CD8-positive, alpha-beta memory T cell (primary cell): ENCODE measurements around the gene DZIP1L. TPM values are rescaled to one million over a fixed set of nuclear protein-coding genes. Genes with fewer than 3 reads are reported as not detected.

Experiments
- CTCF ChIA-PET: fragments of 350-600 bp; sonication (Branson Sonifier 250); formaldehyde crosslinking; loops from one replicate; lab custom pipeline; 2021; ENCODE audit warnings: antibody characterized with exemption; lab: Charles Lee
- POLR2A ChIA-PET: fragments of 350-600 bp; sonication (Branson Sonifier 250); formaldehyde crosslinking; loops from one replicate; lab custom pipeline; 2021; ENCODE audit warnings: antibody characterized with exemption; lab: Charles Lee
- DNase-seq, 5 donors: peaks; one replicate each; pipeline versions ENCODE4 v3.0.0 to v3.0.0-alpha.2; 2020 to 2022; ENCODE audit warnings: mixed read lengths in 1 of 5
- H3K27ac ChIP-seq: one replicate; pipeline ENCODE4 v1.7.0; 2013; ENCODE audit warnings: low read depth, mild to moderate bottlenecking, low read length, moderate library complexity
- H3K27me3 ChIP-seq: 2 replicates; pipeline ENCODE4 v1.7.0; 2013; ENCODE audit warnings: low read length, mild to moderate bottlenecking; ENCODE audit not compliant: insufficient read depth, poor library complexity, severe bottlenecking
- H3K36me3 ChIP-seq: 2 replicates; pipeline ENCODE4 v1.7.0; 2013; ENCODE audit warnings: mild to moderate bottlenecking, low read length, moderate library complexity; ENCODE audit not compliant: insufficient read depth
- H3K4me1 ChIP-seq: 2 replicates; pipeline ENCODE4 v1.7.0; 2013; ENCODE audit warnings: mild to moderate bottlenecking, low read length, moderate library complexity; ENCODE audit not compliant: insufficient read depth
- H3K4me3 ChIP-seq: 2 replicates; pipeline ENCODE4 v1.7.0; 2013; ENCODE audit warnings: mild to moderate bottlenecking, low read length
- H3K9me3 ChIP-seq: 2 replicates; pipeline ENCODE4 v1.7.0; 2013; ENCODE audit warnings: mild to moderate bottlenecking, low read length
- H3K27ac Mint-ChIP-seq, 8 donors: one replicate each; pipeline ENCODE4 v1.8.0; 2020 to 2021; ENCODE audit warnings: mixed read lengths in 8 of 8, mild to moderate bottlenecking in 6 of 8, inconsistent platforms in 3 of 8, moderate library complexity in 3 of 8
- H3K27me3 Mint-ChIP-seq, 2 donors: one replicate each; pipeline ENCODE4 v1.8.0; 2020 to 2021; ENCODE audit warnings: mixed read lengths in 2 of 2, mild to moderate bottlenecking in 1 of 2, moderate library complexity in 1 of 2
- H3K36me3 Mint-ChIP-seq, 3 donors: one replicate each; pipeline ENCODE4 v1.8.0; 2020 to 2021; ENCODE audit warnings: mixed read lengths in 3 of 3, inconsistent platforms in 1 of 3, mild to moderate bottlenecking in 1 of 3
- H3K4me1 Mint-ChIP-seq, 3 donors: one replicate each; pipeline ENCODE4 v1.8.0; 2020 to 2021; ENCODE audit warnings: mixed read lengths in 3 of 3, inconsistent platforms in 1 of 3, mild to moderate bottlenecking in 1 of 3
- H3K4me3 Mint-ChIP-seq, 7 donors: one replicate each; pipeline ENCODE4 v1.8.0; 2020 to 2021; ENCODE audit warnings: mixed read lengths in 7 of 7, mild to moderate bottlenecking in 6 of 7, moderate library complexity in 4 of 7, inconsistent platforms in 2 of 7
- H3K9me3 Mint-ChIP-seq, 5 donors: one replicate each; pipeline ENCODE4 v1.8.0; 2020 to 2022; ENCODE audit warnings: mixed read lengths in 5 of 5, mild to moderate bottlenecking in 3 of 5, moderate library complexity in 2 of 5, inconsistent platforms in 1 of 5
- polyA plus RNA-seq: library from polyadenylated mRNA; unstranded; fragments of 300-500 nt; fragmentation: Illumina TruSeq; gene quantifications from one replicate; pipeline ENCODE4 v1.2.3, GENCODE V29; 2021
- total RNA-seq, 2 experiments: library from RNA; stranded (reverse); gene quantifications; one replicate each; pipeline ENCODE4 v1.2.3, GENCODE V29; 2021

The DZIP1L gene
- total and polyA plus RNA-seq, 3 experiments from 2014 or later, result 0.20 TPM; not detected in 2

DNA sequence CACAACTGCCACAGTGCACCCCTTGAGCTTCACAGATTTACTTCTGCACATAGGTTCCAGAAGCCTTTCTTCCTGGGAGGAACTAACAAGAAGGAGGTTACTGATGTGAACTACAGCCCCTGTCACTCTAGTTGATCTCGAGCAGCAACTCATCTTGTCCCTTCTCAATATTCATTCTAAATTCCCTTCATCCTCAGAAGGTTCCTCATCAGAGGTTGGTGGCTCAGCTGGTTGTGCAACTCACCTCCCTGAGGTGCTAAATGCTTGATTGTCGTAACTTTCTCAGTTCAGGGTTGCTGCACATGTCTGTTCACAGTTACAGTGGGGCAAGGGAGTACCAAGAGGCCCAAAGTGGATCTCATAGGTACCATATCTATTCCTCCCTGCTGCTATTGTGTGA, 22.5 kb upstream of the DZIP1L start:
- H3K4me1 ChIP-seq, result no peaks in the 10 kb centered on the region
- no peak for DNase-seq
- no peak overlapping the region for H3K4me3 ChIP-seq
- Mint-ChIP-seq H3K4me3 (no peak overlapping the region), H3K9me3 (no peaks in the 10 kb centered on the region), H3K4me1 (no peaks in the 10 kb centered on the region), H3K27me3 (peaks cover 14 to 41% of the 10 kb centered on the region in 2 donors), H3K36me3 (no peaks in the 10 kb centered on the region), H3K27ac (no peak overlapping the region)
- no peak overlapping the region for H3K27ac ChIP-seq
- H3K36me3 ChIP-seq, result no peaks in the 10 kb centered on the region
- H3K9me3 ChIP-seq, result no peaks in the 10 kb centered on the region
- ChIA-PET CTCF (no interaction called here), POLR2A (no interaction called here)
- H3K27me3 ChIP-seq, result no peaks in the 10 kb centered on the region

DNA sequence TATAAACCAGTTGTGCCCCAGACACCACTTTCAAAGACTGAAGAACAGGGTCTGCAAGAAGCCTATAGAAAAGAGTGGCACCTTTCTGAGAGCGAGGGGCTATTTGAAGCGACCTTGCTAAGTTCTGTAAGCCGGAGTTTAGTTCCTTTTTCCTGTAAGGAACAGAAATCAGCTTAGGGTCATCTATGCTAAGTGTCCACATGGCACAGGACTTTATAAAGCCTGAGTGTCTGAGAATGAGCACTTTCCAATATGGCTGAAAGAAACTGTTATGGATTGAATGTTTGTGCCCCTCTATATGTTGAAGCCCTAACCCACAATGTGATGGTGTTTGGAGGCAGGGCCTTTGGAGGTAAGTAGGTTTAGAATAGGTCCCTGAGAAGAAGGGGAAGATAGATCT, 20.8 kb upstream of the DZIP1L start:
- H3K9me3 Mint-ChIP-seq, result no peaks in the 10 kb centered on the region
- no peak overlapping the region for H3K27ac ChIP-seq
- no peaks in the 10 kb centered on the region for H3K4me1 Mint-ChIP-seq
- ChIA-PET CTCF (no interaction called here), POLR2A (no interaction called here)
- no peak for DNase-seq
- no peaks in the 10 kb centered on the region for H3K36me3 ChIP-seq
- H3K4me3 ChIP-seq, result no peak overlapping the region
- no peaks in the 10 kb centered on the region for H3K36me3 Mint-ChIP-seq
- no peaks in the 10 kb centered on the region for H3K4me1 ChIP-seq
- H3K4me3 Mint-ChIP-seq, result no peak overlapping the region
- no peak overlapping the region for H3K27ac Mint-ChIP-seq
- H3K27me3 Mint-ChIP-seq, result peaks cover 10 to 32% of the 10 kb centered on the region in 2 donors
- no peaks in the 10 kb centered on the region for H3K27me3 ChIP-seq
- H3K9me3 ChIP-seq, result no peaks in the 10 kb centered on the region

DNA sequence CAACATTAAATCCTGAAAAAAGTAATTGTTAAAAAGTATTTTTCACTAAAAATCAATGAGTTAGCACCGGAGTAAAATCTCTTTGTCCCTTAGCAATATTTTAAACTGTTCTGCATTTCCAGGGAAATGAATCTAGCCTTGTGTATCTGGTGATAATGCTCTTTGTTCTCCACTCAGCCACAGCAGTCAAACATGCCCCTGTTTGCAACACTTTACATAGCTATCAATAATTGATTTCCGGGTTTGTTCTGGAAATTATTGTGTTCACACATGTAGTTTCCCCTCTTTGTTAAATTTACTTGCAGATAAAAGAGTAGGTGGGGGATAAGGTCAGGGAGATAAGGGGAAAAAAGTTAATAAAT, 20.4 kb upstream of the DZIP1L start:
- H3K36me3 Mint-ChIP-seq, result no peaks in the 10 kb centered on the region
- H3K27me3 ChIP-seq, result no peaks in the 10 kb centered on the region
- no peak overlapping the region for H3K27ac ChIP-seq
- peaks cover 10 to 28% of the 10 kb centered on the region in 2 donors for H3K27me3 Mint-ChIP-seq
- H3K9me3 Mint-ChIP-seq, result no peaks in the 10 kb centered on the region
- DNase-seq, result no peak
- CTCF ChIA-PET, result no interaction called here
- H3K4me1 ChIP-seq, result no peaks in the 10 kb centered on the region
- no peak overlapping the region for H3K27ac Mint-ChIP-seq
- no peak overlapping the region for H3K4me3 ChIP-seq
- POLR2A ChIA-PET, result no interaction called here
- H3K36me3 ChIP-seq, result no peaks in the 10 kb centered on the region
- no peaks in the 10 kb centered on the region for H3K9me3 ChIP-seq
- no peak overlapping the region for H3K4me3 Mint-ChIP-seq
- H3K4me1 Mint-ChIP-seq, result no peaks in the 10 kb centered on the region

GRCh38 chr3:138135146-138135832, 19.9 kb upstream of the DZIP1L start:
- ChIA-PET POLR2A (no interaction called here), CTCF (no interaction called here)
- no peak for DNase-seq
- Histone ChIP-seq H3K4me3 (no peak overlapping the region), H3K36me3 (no peaks in the 10 kb centered on the region), H3K27me3 (no peaks in the 10 kb centered on the region), H3K4me1 (no peaks in the 10 kb centered on the region), H3K9me3 (no peaks in the 10 kb centered on the region), H3K27ac (no peak overlapping the region)
- H3K4me1 Mint-ChIP-seq, result no peaks in the 10 kb centered on the region
- H3K9me3 Mint-ChIP-seq, result no peaks in the 10 kb centered on the region
- no peak overlapping the region for H3K27ac Mint-ChIP-seq
- H3K4me3 Mint-ChIP-seq, result no peak overlapping the region
- H3K27me3 Mint-ChIP-seq, result peaks cover 9 to 24% of the 10 kb centered on the region in 2 donors
- no peaks in the 10 kb centered on the region for H3K36me3 Mint-ChIP-seq

DNA sequence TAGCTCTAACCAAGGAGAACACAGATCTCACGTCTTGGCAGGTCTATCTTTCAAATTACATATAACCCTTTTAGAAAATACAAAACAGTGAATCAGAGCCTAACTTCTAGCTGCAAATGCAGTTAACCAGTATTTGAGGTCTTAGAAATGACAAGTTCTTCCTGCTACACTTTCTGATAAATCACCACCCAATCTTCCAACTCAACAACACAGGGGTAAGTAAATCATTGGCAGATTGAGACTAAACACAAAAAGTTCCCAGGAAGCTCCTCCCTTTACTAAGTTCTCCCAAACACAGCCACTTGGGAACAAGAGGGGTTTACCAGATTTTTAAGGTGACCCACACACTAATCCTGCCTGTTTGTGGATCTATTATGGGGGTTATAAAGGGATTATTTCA, 16.8 kb upstream of the DZIP1L start, which contains the start of gene A4GNT:
TSS of gene A4GNT (minus strand) at position 152 of the 400 bp plus-strand sequence. CDS start 1,134 bp downstream, outside the sequence.
- H3K9me3 Mint-ChIP-seq, result no peaks in the 10 kb centered on the region
- CTCF ChIA-PET, result no interaction called here

DNA sequence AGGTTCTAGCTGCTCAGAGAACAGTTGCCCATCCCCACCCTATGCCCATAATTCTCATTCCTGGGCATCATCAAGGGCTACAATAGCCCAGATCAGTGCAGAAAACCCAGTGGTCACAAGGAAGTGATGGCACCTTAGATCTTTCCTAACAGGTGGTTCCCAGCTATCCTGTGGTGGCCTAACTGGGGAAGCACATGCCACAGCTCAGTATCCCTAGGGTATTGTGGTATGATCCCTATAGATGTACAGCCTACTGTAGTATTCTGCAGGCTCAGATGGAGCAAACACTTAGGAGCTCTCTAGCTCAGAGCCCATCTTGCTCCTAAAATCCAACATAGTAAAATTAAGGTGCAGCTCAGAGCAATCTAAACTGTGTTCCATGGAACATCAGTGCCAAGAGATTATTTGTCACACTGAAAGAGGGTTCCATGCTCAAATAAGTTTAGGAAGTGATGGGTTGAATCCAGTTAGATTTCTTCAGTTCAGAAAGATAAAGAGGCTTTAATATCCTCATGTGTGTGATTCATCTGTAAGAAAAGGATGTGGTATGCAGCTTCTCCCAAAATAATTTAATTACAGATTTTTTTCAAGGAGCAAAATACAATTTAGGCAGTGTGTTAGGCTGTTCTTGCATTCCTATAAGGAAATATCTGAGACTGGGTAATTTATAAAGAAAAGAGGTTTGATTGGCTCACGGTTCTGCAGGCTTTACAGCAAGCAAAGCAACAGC, 12.4 kb upstream of the DZIP1L start:
- Histone ChIP-seq H3K9me3 (no peaks in the 10 kb centered on the region), H3K36me3 (no peaks in the 10 kb centered on the region), H3K4me3 (no peak overlapping the region), H3K4me1 (no peaks in the 10 kb centered on the region), H3K27me3 (no peaks in the 10 kb centered on the region), H3K27ac (no peak overlapping the region)
- ChIA-PET CTCF (no interaction called here), POLR2A (no interaction called here)
- Mint-ChIP-seq H3K9me3 (no peaks in the 10 kb centered on the region), H3K27ac (no peak overlapping the region), H3K36me3 (no peaks in the 10 kb centered on the region), H3K27me3 (peaks cover 5 to 8% of the 10 kb centered on the region in 2 donors), H3K4me3 (no peak overlapping the region), H3K4me1 (no peaks in the 10 kb centered on the region)
- no peak for DNase-seq

More for the DNA sequence above, 16.8 kb upstream of the DZIP1L start, which contains the start of gene A4GNT:
- no peak within 1 kb of the TSS for H3K27ac ChIP-seq
- H3K9me3 ChIP-seq, result no peaks in the 10 kb centered on the region
- DNase-seq, result no peak
- no peaks in the 10 kb centered on the region for H3K27me3 ChIP-seq
- Mint-ChIP-seq H3K27me3 (peaks cover 4 to 12% of the 10 kb centered on the region in 2 donors), H3K27ac (no peak within 1 kb of the TSS), H3K36me3 (no peaks in the 10 kb centered on the region), H3K4me3 (peak within 1 kb of the TSS in 1 of 7 donors; percentile 38), H3K4me1 (no peaks in the 10 kb centered on the region)
- H3K36me3 ChIP-seq, result no peaks in the 10 kb centered on the region
- POLR2A ChIA-PET, result no interaction called here
- no peak within 1 kb of the TSS for H3K4me3 ChIP-seq
- H3K4me1 ChIP-seq, result no peaks in the 10 kb centered on the region

DNA sequence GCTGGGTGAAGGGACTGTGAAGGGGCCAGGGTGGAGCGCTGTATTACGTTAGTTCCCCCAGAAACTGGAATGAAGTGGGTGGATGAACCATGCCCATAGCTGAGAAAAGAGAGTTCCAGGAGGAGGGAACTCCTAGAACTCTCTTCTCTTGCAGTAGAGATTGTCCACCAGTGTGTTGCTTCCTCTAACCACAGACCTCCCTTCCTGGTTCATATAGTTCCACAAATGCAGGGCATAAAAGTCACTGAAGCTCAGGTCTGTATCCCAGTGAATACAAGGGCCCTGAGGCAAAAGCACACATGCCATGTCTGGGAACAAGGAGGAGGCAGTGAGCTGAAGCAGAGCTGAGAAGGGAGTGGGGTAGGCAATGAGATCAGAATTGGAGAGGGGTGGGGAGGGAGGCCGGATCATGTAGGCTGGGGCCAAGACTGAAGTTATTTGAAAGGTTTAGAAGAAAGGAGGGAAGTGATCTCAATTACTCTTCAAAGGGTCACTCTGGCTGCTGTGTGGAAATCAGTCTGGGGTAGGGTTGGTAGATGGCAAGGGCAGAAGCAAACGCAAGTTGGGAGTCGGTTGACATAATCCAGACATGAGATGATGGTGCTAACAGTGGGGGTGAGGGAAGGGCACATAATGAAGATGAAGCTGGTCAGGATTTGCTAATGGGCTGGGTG, 10.3 kb upstream of the DZIP1L start:
- ChIA-PET POLR2A (no interaction called here), CTCF (no interaction called here)
- Mint-ChIP-seq H3K27ac (peak overlapping the region in 1 of 8 donors; percentile 12), H3K27me3 (peaks cover 12 to 13% of the 10 kb centered on the region in 2 donors), H3K9me3 (no peaks in the 10 kb centered on the region), H3K4me3 (no peak overlapping the region), H3K4me1 (no peaks in the 10 kb centered on the region), H3K36me3 (no peaks in the 10 kb centered on the region)
- no peaks in the 10 kb centered on the region for H3K4me1 ChIP-seq
- H3K27me3 ChIP-seq, result no peaks in the 10 kb centered on the region
- no peak overlapping the region for H3K4me3 ChIP-seq
- DNase-seq, result no peak
- H3K27ac ChIP-seq, result no peak overlapping the region
- no peaks in the 10 kb centered on the region for H3K36me3 ChIP-seq
- H3K9me3 ChIP-seq, result no peaks in the 10 kb centered on the region

DNA sequence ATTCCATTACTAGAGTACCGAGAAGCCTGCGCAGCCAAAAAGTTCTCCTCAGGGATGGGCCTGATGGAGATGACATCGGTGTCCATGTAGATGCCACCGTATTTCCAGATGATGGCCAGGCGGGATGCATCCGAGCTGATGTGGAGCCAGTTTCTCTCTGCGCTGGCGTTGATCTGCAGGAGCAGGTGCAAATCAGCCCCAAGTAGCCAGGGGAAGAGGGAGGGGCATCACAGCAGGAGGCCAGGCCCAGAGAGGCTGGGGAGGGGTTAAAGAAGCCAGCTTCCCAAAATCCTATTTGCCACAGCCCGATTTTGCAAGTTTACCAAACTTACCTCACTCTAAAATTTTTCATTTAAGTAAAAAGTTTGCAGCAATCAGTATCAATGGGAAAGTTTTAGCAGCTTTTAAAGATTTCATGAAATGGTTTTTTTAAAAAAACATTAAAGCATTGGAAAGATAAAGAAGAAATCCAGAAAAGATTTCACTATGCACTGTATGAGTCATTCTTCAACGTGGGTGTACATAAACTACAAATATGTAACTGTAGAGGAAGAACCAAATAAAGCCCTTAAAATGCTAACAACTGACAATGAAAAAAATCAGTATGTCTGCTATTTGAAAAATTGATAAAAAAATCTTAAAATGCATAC, 9.4 kb upstream of the DZIP1L start:
- ChIA-PET POLR2A (no interaction called here), CTCF (no interaction called here)
- peaks cover 13 to 19% of the 10 kb centered on the region in 2 donors for H3K27me3 Mint-ChIP-seq
- H3K27ac Mint-ChIP-seq, result no peak overlapping the region
- no peaks in the 10 kb centered on the region for H3K4me1 Mint-ChIP-seq
- no peaks in the 10 kb centered on the region for H3K4me1 ChIP-seq
- H3K9me3 ChIP-seq, result no peaks in the 10 kb centered on the region
- DNase-seq, result no peak
- H3K27ac ChIP-seq, result no peak overlapping the region
- H3K4me3 ChIP-seq, result no peak overlapping the region
- no peaks in the 10 kb centered on the region for H3K9me3 Mint-ChIP-seq
- H3K36me3 Mint-ChIP-seq, result no peaks in the 10 kb centered on the region
- H3K4me3 Mint-ChIP-seq, result no peak overlapping the region
- no peaks in the 10 kb centered on the region for H3K36me3 ChIP-seq
- H3K27me3 ChIP-seq, result no peaks in the 10 kb centered on the region
